22Rv1 (cell line): ENCODE results near the gene GLP2R.

ENCODE experiments used
- CTCF ChIP-seq: fragments of 450-650 bp; IDR thresholded peaks from 2 replicates; pipeline ENCODE4 v1.5.1; 2017; ENCODE audit warnings: mild to moderate bottlenecking
- ZFX ChIP-seq: fragments of 450-650 bp; IDR thresholded peaks from 2 replicates; pipeline ENCODE4 v1.6.1; 2017; ENCODE audit warnings: antibody characterized with exemption, borderline replicate concordance

GRCh38 chr17:9792181-9792840 lies 33.4 kb upstream of the GLP2R start:
- TF ChIP-seq CTCF (no peak), ZFX (no peak)
